ENCODE results near the gene WFDC10B. TPM values are rescaled to one million over a fixed set of nuclear protein-coding genes. Genes with fewer than 3 reads are reported as not detected.

WFDC10B gene
- total RNA-seq, 4 donors from 2014 or later = 1.9 TPM; not detected in 3

DNA sequence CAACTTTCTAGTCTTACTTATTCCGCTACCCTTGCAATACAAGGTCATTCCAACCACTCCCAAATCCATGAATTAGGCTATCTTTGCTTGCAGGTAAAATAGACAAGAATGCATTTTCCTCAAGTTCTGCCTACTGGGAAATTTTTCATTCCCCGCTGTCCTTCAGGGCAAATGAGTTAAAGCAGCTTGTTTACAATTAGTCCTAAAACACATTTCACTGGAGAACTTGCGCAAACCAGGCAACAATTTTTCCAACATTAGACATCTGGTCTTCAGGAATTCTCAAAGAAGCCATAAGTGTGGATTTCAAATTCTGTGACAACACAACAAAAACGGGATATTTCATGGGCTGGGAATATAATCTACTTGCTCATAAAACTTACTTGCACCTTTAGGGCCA is 37.8 kb upstream of the WFDC10B start:
- H3K4me1 ChIP-seq = no peaks in the 10 kb centered on the region
- H3K27ac ChIP-seq = no peak overlapping the region
- H3K36me3 ChIP-seq = no peaks in the 10 kb centered on the region
- TF ChIP-seq POLR2AphosphoS5 (IDR thresholded peaks at IDR 0.05) = no peak
- TF ChIP-seq POLR2A (IDR thresholded peaks at IDR 0.05) = no peak
- TF ChIP-seq EP300 (IDR thresholded peaks at IDR 0.05; ENCODE audit: low read depth) = no peak
- TF ChIP-seq, protein P1, sequence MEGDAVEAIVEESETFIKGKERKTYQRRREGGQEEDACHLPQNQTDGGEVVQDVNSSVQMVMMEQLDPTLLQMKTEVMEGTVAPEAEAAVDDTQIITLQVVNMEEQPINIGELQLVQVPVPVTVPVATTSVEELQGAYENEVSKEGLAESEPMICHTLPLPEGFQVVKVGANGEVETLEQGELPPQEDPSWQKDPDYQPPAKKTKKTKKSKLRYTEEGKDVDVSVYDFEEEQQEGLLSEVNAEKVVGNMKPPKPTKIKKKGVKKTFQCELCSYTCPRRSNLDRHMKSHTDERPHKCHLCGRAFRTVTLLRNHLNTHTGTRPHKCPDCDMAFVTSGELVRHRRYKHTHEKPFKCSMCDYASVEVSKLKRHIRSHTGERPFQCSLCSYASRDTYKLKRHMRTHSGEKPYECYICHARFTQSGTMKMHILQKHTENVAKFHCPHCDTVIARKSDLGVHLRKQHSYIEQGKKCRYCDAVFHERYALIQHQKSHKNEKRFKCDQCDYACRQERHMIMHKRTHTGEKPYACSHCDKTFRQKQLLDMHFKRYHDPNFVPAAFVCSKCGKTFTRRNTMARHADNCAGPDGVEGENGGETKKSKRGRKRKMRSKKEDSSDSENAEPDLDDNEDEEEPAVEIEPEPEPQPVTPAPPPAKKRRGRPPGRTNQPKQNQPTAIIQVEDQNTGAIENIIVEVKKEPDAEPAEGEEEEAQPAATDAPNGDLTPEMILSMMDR (IDR thresholded peaks at IDR 0.05) = no peak
- intact Hi-C loops (cut with DNase I; ENCODE audit: low total_unique reads) (no loop called here), in situ Hi-C loops (cut with MboI; ENCODE audit: low pct_ligation_motif_present in 1 of 4, low pct_unique_long_range_greater_than_20kb in 1 of 4, low sequenced_read_pairs in 3 of 4) (no loop called here)
- H3K9me3 ChIP-seq = no peaks in the 10 kb centered on the region
- H3K4me3 ChIP-seq = no peak overlapping the region
- DNase-seq = no peak
- peaks cover 2% of the 10 kb centered on the region for H3K27me3 ChIP-seq
- WGBS, 2 donors (ENCODE audit: low coverage in 1 of 2) = 78 to 86% methylated on average over 4 of the region's 4 CpGs

DNA sequence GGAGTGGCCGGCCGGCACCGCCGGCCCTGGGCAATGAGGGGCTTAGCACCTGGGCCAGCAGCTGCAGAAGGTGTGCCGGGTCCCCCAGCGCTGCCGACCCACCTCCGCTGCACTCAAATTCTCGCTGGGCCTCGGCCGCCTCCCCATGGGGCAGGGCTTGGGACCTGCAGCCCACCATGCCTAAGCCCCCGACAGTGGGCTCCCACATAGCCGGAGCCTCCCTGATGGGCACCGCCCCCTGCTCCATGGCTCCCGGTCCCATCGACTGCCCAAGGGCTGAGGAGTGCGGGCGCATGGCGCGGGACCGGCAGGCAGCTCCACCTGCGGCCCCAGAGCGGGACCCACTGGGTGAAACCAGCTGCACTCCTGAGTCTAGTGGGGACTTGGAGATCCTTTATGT is 31.2 kb upstream of the WFDC10B start:
- no peak for TF ChIP-seq POLR2A (IDR thresholded peaks at IDR 0.05)
- TF ChIP-seq POLR2AphosphoS5 (IDR thresholded peaks at IDR 0.05) = no peak
- TF ChIP-seq, protein P1 (IDR thresholded peaks at IDR 0.05) = no peak
- TF ChIP-seq EP300 (IDR thresholded peaks at IDR 0.05; ENCODE audit: low read depth) = no peak
- H3K9me3 ChIP-seq = no peaks in the 10 kb centered on the region
- in situ Hi-C loops (cut with MboI; ENCODE audit: low pct_ligation_motif_present in 1 of 4, low pct_unique_long_range_greater_than_20kb in 1 of 4, low sequenced_read_pairs in 3 of 4) (no loop called here), intact Hi-C loops (cut with DNase I; ENCODE audit: low total_unique reads) (no loop called here)
- DNase-seq = no peak
- 88% methylated on average over 19 of the region's 23 CpGs; no CpG with 5 or more reads in 1 of the 2 donors for WGBS, 2 donors (ENCODE audit: low coverage in 1 of 2)
- no peaks in the 10 kb centered on the region for H3K27me3 ChIP-seq
- H3K27ac ChIP-seq = no peak overlapping the region
- no peaks in the 10 kb centered on the region for H3K36me3 ChIP-seq
- H3K4me3 ChIP-seq = no peak overlapping the region
- H3K4me1 ChIP-seq = no peaks in the 10 kb centered on the region

DNA sequence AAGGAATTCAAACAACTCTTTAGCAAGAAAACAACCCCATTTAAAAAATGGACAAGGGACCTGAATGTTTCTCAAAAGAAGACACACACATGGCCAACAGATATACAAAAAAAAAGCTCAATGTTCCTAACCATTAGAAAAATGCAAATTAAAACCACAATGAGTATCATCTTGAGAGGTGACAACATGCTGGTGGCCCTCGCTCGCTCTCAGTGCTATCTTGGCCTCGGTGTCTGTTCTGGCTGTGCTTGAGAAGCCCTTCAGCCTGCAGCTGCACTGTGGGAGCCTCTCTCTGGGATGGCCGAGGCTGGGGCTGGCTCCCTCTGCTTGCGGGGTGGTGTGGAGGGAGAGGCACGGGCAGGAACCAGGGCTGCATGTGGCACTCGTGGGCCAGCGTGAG is 30.7 kb upstream of the WFDC10B start:
- H3K4me3 ChIP-seq = no peak overlapping the region
- WGBS, 2 donors (ENCODE audit: low coverage in 1 of 2) = 75% methylated on average over 8 of the region's 8 CpGs; no CpG with 5 or more reads in 1 of the 2 donors
- no peaks in the 10 kb centered on the region for H3K27me3 ChIP-seq
- in situ Hi-C loops (cut with MboI; ENCODE audit: low pct_ligation_motif_present in 1 of 4, low pct_unique_long_range_greater_than_20kb in 1 of 4, low sequenced_read_pairs in 3 of 4) (no loop called here), intact Hi-C loops (cut with DNase I; ENCODE audit: low total_unique reads) (no loop called here)
- no peaks in the 10 kb centered on the region for H3K4me1 ChIP-seq
- H3K9me3 ChIP-seq = no peaks in the 10 kb centered on the region
- TF ChIP-seq EP300 (IDR thresholded peaks at IDR 0.05; ENCODE audit: low read depth) (no peak), POLR2AphosphoS5 (IDR thresholded peaks at IDR 0.05) (no peak), POLR2A (IDR thresholded peaks at IDR 0.05) (no peak)
- TF ChIP-seq, protein P1 (IDR thresholded peaks at IDR 0.05) = no peak
- DNase-seq = peak; percentile 16
- no peaks in the 10 kb centered on the region for H3K36me3 ChIP-seq
- no peak overlapping the region for H3K27ac ChIP-seq

DNA sequence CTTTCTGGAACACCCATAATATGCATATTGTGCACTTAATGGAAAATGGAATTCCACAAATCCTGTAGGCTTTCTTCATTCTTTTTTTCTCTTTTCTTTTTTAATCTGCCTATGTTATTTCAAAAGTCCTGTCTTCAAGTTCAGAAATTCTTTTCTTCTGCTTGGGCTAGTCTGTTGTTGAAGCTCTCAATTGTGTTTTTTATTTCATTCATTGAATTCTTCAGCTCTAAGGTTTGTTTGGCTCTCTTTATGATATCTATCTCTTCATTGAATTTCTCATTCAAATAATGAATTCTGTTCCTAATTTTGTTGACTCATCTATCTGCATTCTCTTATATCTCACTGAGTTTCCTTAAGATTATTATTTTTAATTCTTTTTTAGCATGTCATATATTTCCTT is 27.4 kb upstream of the WFDC10B start:
- intact Hi-C loops (cut with DNase I; ENCODE audit: low total_unique reads) = no loop called here
- Histone ChIP-seq H3K9me3 (no peaks in the 10 kb centered on the region), H3K27ac (no peak overlapping the region), H3K27me3 (no peaks in the 10 kb centered on the region), H3K4me3 (no peak overlapping the region), H3K36me3 (no peaks in the 10 kb centered on the region), H3K4me1 (no peaks in the 10 kb centered on the region)
- in situ Hi-C loops (cut with MboI; ENCODE audit: low pct_ligation_motif_present in 1 of 4, low pct_unique_long_range_greater_than_20kb in 1 of 4, low sequenced_read_pairs in 3 of 4) = no loop called here
- no peak for DNase-seq
- TF ChIP-seq POLR2AphosphoS5 (IDR thresholded peaks at IDR 0.05) (no peak), POLR2A (IDR thresholded peaks at IDR 0.05) (no peak), EP300 (IDR thresholded peaks at IDR 0.05; ENCODE audit: low read depth) (no peak)
- TF ChIP-seq, protein P1 (IDR thresholded peaks at IDR 0.05) = no peak
